Fibroblast of skin of left quadriceps (primary cell): ENCODE data around the gene NAGS.
"Not testable (repeated sequence)": the region's sequence is repeated elsewhere in the genome, so short reads cannot be mapped to it uniquely, and the experiment has no call there.

Experiments
- DNase-seq, 2 experiments: peaks; one replicate each; pipeline ENCODE4 v3.0.0-alpha.2; 2013; ENCODE audit warnings: low read depth in 2 of 2

NAGS gene

GRCh38 chr17:44039829-44040635, 35.6 kb downstream of the NAGS start:
- DNase-seq, result no peak

- peak in 1 of 2 experiments; percentile 6 for DNase-seq
These were observed 38.9 kb downstream of the NAGS start for GRCh38 chr17:44043272-44043696.

- peak; percentile 44 for DNase-seq
These were observed 39.6 kb downstream of the NAGS start for GRCh38 chr17:44044071-44044470.

- no peak for DNase-seq
These were observed 41.1 kb downstream of the NAGS start for GRCh38 chr17:44045486-44045885.

- DNase-seq, result not testable (repeated sequence)
These were observed 42.5 kb downstream of the NAGS start for GRCh38 chr17:44046893-44047292.

GRCh38 chr17:44049294-44050060, 45.1 kb downstream of the NAGS start:
- no peak for DNase-seq

- DNase-seq, result no peak
These were observed 48.9 kb downstream of the NAGS start for GRCh38 chr17:44053125-44053872.
